AG10803 (cell line): ENCODE data around the gene SLC35A4.

ENCODE experiments used
- DNase-seq: peaks from one replicate; pipeline ENCODE4 v3.0.0; 2010; ENCODE audit warnings: low read depth
- H3K4me3 ChIP-seq: 2 replicates; pipeline ENCODE4 v1.5.1; 2011; ENCODE audit warnings: mild to moderate bottlenecking, low read length, control low read depth
- CTCF ChIP-seq: conservative IDR thresholded peaks from 2 replicates; pipeline ENCODE4 v1.5.1; 2011; ENCODE audit warnings: mild to moderate bottlenecking, low read length, control low read depth, inconsistent platforms

Gene SLC35A4

DNA sequence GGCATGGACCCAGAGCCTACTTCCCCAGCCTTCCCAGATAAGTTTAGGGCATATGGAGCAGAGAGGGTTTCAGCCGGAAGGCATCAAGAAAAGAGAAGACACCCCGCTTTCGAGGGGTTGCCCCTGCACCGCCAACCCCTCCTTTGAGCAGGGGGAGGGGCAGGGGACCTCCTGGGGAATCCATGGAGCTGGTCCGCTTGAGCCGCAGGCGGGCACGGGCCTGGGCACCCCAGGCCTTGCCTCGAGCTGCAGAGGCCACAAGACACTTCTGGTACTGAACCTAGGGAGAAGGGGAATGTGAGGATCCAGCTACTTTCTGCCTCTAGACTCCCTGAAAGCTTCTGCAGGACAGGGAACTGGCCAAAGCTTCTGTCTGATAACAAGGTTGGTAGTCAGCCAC lies 6.1 kb upstream of the SLC35A4 start:
- DNase-seq = no peak
- H3K4me3 ChIP-seq = no peak overlapping the region
- no peak for TF ChIP-seq CTCF

DNA sequence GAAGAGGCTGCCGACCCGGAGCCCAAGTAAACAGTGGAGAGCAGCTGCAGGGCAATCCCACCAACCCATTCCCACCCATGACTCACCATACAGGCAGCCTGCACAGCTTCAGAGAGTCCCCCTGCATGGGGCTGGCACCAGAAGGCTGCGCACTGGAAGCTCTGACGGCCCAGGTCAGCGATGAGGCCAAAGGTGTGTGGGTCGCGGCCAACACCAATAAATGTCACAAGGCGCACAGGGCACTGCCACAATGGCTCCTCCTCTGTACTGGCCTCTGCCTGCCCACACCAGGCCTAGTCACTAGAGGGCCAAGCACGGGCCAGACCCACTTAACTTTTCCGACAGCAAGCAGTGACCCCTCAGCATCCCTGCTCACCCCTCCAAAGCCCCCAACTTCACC lies 4.4 kb upstream of the SLC35A4 start:
- TF ChIP-seq CTCF = no peak
- no peak for DNase-seq
- H3K4me3 ChIP-seq = no peak overlapping the region

DNA sequence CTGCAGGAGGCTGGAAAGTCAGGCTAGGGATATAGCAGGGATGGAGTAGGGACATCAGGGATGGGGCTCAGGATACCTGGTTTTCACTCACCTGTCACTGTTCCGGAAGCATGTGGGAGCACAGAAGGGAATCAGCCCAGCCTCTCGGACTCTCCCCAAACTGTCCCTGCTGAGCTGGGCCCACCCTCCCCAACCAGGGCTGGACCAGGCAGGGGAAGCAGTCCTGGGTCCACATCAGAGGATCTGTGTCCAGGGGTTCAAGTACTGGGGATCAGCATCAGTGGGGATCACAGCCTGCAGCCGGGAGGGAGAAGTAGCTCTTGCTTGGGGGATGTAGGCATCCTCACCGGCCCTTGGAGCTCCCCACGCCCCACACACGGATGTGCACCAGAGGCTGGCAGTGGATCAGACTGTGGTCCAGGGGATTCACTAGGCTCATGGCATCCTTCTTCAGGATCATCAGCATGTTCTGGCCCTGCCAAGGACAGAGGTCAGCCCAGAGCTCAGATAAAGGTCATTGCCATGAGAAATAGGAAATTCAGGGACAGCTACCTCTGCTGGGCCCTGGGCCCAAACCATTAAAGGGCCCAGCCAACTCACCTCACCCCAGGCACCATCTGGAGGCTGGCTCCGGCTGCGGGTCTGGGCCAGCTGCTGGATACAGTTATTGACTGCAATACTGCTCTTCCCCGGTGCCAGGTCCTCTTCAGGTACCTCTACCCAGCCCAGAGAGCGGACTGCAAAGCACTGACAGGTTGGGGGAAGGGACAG lies 2.7 kb upstream of the SLC35A4 start:
- no peak for DNase-seq
- H3K4me3 ChIP-seq = no peak overlapping the region
- TF ChIP-seq CTCF = no peak

GRCh38 chr5:140563596-140563995 lies 1.0 kb upstream of the SLC35A4 start:
- DNase-seq = no peak
- no peak for TF ChIP-seq CTCF
- peak overlapping the region; percentile 98 for H3K4me3 ChIP-seq

DNA sequence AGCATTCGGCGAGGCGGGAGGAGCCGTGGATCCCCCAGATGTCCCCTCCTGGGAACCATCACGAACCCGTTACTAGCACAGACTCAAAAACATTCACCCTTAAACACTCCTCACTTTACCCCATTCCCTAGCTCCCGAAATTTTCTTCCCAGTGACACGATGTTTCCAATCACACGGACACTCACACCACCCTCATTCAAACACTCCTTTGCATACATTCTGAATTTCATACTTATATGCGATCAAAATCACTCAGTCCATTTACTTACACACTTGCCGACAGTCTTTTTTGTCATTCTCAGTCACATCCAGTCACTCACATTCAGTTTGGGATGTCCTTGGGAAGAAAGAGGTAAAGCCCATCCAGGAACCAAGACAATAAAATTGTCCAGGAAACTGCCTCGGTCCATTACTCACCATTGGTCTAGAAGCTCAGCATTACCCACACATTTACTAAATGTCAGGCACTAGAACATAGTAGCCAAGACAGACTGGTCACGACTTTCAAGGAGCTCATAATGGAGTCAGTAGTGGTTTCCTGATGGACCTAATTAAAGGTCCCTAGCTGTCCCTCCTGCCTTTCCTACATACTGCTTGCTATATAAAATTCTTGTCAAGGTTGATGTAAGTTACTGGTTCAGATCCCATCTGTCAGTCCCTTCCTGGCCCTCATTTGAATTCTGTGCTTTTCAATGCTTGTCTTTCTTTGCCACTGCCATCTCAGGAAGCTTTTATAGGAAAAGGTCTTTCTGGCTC lies 574 bp downstream of the SLC35A4 start:
- peak overlapping the region; percentile 98 for H3K4me3 ChIP-seq
- DNase-seq = no peak
- TF ChIP-seq CTCF = no peak

DNA sequence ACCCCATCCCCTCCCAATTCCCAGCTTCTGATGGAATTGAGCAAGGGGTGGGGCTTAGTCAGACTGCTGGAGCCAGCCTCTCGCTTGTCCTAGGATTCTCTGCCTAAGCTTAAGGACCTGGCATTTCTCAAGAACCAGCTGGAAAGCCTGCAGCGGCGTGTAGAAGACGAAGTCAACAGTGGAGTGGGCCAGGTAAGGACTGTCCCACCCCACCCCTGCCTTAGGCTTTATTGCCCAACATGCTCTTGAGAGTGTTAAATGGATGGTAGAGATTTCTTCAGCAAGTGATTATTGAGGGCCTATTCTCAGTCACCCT lies 1.1 kb downstream of the SLC35A4 start:
- TF ChIP-seq CTCF = no peak
- DNase-seq = no peak
- H3K4me3 ChIP-seq = peak overlapping the region; percentile 98

GRCh38 chr5:140566665-140567064 lies 2.0 kb downstream of the SLC35A4 start:
- TF ChIP-seq CTCF = no peak
- no peak overlapping the region for H3K4me3 ChIP-seq
- DNase-seq = no peak
